ENCODE results near the gene GPHB5. TPM values are rescaled to one million over a fixed set of nuclear protein-coding genes. Genes with fewer than 3 reads are reported as not detected.

Gene GPHB5, protein sequence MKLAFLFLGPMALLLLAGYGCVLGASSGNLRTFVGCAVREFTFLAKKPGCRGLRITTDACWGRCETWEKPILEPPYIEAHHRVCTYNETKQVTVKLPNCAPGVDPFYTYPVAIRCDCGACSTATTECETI
- polyA plus RNA-seq (2011; rRNA removed) (not detected in 2 replicates), polyA minus RNA-seq (2011; rRNA and poly(A)+ RNA removed) (not detected in 2 replicates)

DNA sequence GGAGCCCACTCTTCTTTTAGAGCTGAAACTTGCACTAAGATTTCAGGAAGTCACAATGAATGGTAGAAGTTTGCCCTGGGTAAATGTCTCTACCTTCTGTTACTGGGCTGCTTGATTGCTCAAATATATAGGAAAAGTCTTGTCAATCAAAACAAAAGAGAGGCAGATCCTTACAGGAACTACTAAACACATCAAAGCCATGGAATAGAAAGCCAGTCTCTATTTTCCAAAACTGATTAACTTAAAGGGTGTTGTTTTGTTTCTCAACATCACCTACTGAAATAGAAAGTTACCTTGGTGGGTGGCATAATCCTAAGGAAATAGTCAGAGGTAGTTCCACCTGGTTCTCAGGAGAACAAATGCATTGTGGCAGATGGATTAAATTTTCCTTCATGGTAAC lies at the start of gene GPHB5:
TSS of gene GPHB5 (minus strand) at position 101 of the 400 bp plus-strand sequence. CDS start 1,086 bp downstream, outside the sequence.
- Histone ChIP-seq H3K9me3 (ENCODE audit: control insufficient read depth, insufficient read depth, low read length) (no peaks in the 10 kb centered on the region; the same call in none of the 2 replicates), H3K27ac (ENCODE audit: low read depth, low read length) (no peak within 1 kb of the TSS), H3K4me3 (ENCODE audit: low read depth, low read length) (no peak within 1 kb of the TSS), H3K27me3 (ENCODE audit: control insufficient read depth, insufficient read depth, low read length) (no peaks in the 10 kb centered on the region)
- POLR2A ChIA-PET: no interaction called here
- CTCF ChIA-PET: no interaction called here
- no peak for TF ChIP-seq CTCF (IDR thresholded peaks at IDR 0.05; ENCODE audit: low read depth, low read length)
- DNase-seq (ENCODE audit: low read depth, low spot score): no peak

DNA sequence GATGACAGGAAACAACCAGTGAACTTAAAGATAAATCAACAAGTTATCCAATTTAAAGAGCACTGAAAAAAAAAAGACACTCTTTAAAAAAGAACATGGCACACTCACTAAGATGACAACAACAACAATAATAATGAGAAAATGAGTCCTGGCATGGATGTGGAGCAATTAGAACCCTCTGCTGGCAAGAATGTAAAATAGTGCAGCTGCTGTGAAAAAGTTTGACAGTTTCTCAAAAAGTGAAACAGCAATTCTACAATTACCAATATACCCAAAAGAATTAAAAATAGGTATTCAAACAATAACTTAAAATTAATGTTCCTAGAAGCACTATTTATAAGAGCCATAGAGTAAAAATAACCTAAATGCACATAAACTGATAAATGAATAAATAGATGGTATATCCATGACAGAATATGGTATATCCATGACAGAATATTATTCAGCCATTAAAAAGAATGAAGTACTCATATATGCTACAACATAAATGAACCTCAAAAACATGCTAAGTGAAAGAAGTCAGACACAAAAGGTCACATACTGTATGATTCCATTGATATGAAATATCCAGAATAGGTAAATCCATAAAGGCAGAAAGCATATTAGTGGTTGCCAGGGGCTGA lies 49.1 kb upstream of the GPHB5 start:
- no peak for DNase-seq (ENCODE audit: low read depth, low spot score)
- ChIA-PET POLR2A (no interaction called here), CTCF (no interaction called here)
- no peak overlapping the region for H3K4me3 ChIP-seq (ENCODE audit: low read depth, low read length)
- no peak overlapping the region for H3K27ac ChIP-seq (ENCODE audit: low read depth, low read length)
- no peaks in the 10 kb centered on the region for H3K27me3 ChIP-seq (ENCODE audit: control insufficient read depth, insufficient read depth, low read length)
- no peaks in the 10 kb centered on the region for H3K9me3 ChIP-seq (ENCODE audit: control insufficient read depth, insufficient read depth, low read length)
- TF ChIP-seq CTCF (IDR thresholded peaks at IDR 0.05; ENCODE audit: low read depth, low read length): no peak

DNA sequence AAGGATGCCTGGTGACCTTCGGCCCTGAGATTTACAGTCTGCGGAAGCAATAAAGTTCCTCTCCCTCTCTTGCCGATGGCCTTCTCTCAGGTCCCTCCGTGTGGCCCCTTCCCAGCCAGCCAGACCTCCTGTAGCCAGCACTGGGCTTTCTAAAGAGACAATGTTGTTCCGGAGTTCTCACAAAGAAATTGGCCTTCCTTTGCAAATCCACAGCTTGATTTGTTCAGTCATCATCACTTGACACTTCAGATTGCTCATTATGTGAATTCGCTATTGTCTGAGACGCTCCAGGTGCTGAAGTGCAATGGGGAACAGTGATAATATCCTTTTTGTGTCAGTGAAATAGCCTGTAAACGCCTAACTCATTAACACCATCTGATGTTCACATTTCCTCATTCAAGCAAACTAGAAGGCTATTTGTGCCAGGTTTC lies 43.7 kb upstream of the GPHB5 start:
- Histone ChIP-seq H3K27ac (ENCODE audit: low read depth, low read length) (no peak overlapping the region), H3K27me3 (ENCODE audit: control insufficient read depth, insufficient read depth, low read length) (no peaks in the 10 kb centered on the region), H3K9me3 (ENCODE audit: control insufficient read depth, insufficient read depth, low read length) (no peaks in the 10 kb centered on the region), H3K4me3 (ENCODE audit: low read depth, low read length) (no peak overlapping the region)
- TF ChIP-seq CTCF (IDR thresholded peaks at IDR 0.05; ENCODE audit: low read depth, low read length): no peak
- no peak for DNase-seq (ENCODE audit: low read depth, low spot score)
- POLR2A ChIA-PET: no interaction called here
- CTCF ChIA-PET: interaction anchor here (1.5 kb wide), 1 partner anchor 27 kb away, joined by 5 read pairs; no protein-coding TSS in a partner anchor

GRCh38 chr14:63361790-63362189 lies 43.1 kb upstream of the GPHB5 start:
- H3K9me3 ChIP-seq (ENCODE audit: control insufficient read depth, insufficient read depth, low read length): no peaks in the 10 kb centered on the region
- H3K27me3 ChIP-seq (ENCODE audit: control insufficient read depth, insufficient read depth, low read length): no peaks in the 10 kb centered on the region
- H3K27ac ChIP-seq (ENCODE audit: low read depth, low read length): no peak overlapping the region
- no peak overlapping the region for H3K4me3 ChIP-seq (ENCODE audit: low read depth, low read length)
- TF ChIP-seq CTCF (IDR thresholded peaks at IDR 0.05; ENCODE audit: low read depth, low read length): no peak
- ChIA-PET POLR2A (no interaction called here), CTCF (no interaction called here)
- no peak for DNase-seq (ENCODE audit: low read depth, low spot score)

- TF ChIP-seq CTCF (IDR thresholded peaks at IDR 0.05; ENCODE audit: low read depth, low read length): no peak
- Histone ChIP-seq H3K4me3 (ENCODE audit: low read depth, low read length) (no peak overlapping the region), H3K9me3 (ENCODE audit: control insufficient read depth, insufficient read depth, low read length) (no peaks in the 10 kb centered on the region), H3K27me3 (ENCODE audit: control insufficient read depth, insufficient read depth, low read length) (peaks cover 5% of the 10 kb centered on the region), H3K27ac (ENCODE audit: low read depth, low read length) (no peak overlapping the region)
- ChIA-PET POLR2A (no interaction called here), CTCF (no interaction called here)
- no peak for DNase-seq (ENCODE audit: low read depth, low spot score)
Observed at GRCh38 chr14:63357841-63358240, 39.1 kb upstream of the GPHB5 start.
